VCaP (cell line): Measurements from ENCODE around the gene CYTH1.

ENCODE experiments used
- H3K27ac ChIP-seq: fragments of 450-650 bp; 2 replicates; pipeline ENCODE4 v1.5.1; 2017
- TF ChIP-seq, protein P1 (sequence below): fragments of 450-650 bp; conservative IDR thresholded peaks from 2 replicates; pipeline ENCODE4 v1.5.1; 2017; ENCODE audit warnings: mild to moderate bottlenecking, moderate library complexity

The CYTH1 gene

DNA sequence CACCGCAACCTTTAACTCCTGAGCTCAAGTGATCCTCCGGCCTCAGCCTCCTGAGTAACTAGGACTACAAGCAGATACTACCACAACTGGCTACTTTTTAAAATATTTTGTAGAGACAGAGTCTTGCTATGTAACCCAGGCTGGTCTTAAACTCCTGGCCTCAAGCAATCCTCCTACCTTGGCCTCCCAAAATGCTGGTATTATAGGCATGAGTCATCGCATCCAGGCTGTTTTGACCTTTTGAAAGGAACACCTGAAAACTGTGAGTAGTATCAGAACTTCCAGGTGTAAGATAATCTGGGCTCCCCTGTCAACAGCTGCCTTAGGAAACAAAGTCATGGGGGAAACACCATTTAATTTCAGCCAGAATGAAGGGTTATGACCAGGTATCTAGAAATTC is 77.5 kb downstream of the CYTH1 start:
- H3K27ac ChIP-seq = no peak overlapping the region
- TF ChIP-seq, protein P1, sequence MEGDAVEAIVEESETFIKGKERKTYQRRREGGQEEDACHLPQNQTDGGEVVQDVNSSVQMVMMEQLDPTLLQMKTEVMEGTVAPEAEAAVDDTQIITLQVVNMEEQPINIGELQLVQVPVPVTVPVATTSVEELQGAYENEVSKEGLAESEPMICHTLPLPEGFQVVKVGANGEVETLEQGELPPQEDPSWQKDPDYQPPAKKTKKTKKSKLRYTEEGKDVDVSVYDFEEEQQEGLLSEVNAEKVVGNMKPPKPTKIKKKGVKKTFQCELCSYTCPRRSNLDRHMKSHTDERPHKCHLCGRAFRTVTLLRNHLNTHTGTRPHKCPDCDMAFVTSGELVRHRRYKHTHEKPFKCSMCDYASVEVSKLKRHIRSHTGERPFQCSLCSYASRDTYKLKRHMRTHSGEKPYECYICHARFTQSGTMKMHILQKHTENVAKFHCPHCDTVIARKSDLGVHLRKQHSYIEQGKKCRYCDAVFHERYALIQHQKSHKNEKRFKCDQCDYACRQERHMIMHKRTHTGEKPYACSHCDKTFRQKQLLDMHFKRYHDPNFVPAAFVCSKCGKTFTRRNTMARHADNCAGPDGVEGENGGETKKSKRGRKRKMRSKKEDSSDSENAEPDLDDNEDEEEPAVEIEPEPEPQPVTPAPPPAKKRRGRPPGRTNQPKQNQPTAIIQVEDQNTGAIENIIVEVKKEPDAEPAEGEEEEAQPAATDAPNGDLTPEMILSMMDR = no peak

DNA sequence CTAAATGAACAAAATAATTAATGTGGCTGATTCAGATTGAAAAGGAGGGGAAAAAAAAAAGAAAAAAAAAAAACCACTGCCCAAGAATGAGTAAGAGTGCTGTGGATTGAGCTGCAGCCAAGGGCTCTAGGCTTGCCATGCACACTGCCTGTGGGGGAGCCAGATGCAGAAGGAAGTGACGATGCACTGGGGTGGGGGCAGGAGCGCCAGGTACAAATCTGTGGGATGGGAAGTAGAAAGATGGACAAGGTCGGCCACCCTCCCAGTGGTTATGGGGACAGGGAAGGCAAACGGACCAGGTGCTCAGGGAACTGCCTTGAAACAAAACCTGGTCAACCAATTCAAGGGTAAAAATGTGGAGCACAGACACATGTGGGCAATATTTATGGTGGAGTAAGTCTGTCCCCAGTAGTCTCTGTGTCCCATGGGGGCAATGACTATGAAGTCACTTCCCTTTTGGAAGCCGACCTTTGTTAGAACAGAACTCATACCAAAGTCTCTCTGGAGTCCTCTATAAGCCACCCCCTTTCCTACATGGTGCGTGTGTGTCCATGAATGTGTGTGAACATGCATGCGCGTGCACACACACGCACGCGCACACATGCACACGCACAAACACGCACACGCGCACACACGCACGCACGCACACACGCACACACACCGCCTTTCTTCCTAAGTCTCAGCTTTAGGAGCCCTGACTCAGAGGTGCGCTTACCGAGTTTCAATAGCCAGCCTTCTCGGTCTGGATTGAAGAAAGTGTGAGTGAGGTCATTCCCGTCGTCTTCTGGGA is 84.3 kb downstream of the CYTH1 start:
- TF ChIP-seq, protein P1 = no peak
- H3K27ac ChIP-seq = no peak overlapping the region

DNA sequence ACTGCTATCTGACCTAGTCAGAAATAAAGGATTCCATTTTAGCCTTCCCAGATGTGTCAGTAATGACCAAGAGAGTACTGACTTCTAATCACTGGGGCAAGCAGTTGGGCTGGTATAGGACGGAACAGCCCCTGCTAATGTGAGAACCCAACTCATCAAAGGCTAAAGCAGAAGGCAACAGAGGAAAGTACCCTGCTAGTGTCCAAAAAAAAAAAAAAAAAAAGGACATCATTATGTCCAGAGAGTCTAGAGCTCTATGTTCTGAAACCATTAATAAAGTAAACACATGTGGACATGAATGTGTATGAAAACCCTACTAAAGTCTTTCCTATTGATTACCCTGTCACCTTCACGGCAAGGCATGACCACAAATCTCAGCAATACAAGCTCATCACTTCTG is 85.0 kb downstream of the CYTH1 start:
- H3K27ac ChIP-seq = no peak overlapping the region
- TF ChIP-seq, protein P1 = no peak

DNA sequence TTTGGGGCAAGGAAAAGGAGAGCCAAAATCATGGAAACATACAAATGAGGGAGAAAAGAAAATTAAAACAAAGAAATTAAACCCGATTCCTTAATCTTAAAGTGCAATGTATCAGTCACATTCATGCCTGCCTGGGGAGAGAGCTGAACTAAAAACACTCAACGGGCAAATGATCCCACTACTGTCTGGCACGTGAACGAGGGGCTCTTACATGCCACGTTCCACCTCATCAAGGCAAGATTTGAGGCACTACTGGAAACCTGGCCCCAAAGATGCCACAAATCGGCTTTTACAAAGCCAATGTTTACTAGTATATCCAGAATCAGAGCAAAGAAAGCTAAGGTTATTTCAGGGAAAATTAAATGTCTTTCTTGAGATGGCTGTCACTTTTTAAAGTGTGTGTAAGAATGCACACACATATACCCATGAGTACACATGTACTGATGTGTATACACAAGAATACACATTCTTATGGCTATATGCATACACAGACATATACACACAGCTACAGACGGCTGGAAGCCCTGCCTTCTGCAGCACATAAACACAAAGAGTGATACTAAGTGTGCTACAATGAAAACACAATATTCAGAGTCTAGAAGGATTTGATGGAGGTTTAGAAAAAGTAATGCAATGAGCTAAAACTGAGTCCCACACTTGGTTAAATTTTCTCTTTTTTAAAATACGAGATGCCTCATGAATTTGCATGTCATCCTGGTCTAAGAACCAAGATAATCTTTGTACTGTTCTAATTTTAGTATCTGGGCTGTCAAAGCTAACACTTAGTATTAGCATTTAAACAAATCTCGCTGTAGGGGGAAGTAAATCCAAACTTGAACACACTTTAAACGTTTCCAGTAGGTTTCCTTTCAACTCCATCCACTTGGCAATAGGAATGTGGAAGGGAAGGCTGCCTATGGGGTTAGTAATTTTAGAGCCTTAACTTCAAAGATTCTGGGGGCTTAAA is 85.8 kb downstream of the CYTH1 start:
- TF ChIP-seq, protein P1 = no peak
- no peak overlapping the region for H3K27ac ChIP-seq

DNA sequence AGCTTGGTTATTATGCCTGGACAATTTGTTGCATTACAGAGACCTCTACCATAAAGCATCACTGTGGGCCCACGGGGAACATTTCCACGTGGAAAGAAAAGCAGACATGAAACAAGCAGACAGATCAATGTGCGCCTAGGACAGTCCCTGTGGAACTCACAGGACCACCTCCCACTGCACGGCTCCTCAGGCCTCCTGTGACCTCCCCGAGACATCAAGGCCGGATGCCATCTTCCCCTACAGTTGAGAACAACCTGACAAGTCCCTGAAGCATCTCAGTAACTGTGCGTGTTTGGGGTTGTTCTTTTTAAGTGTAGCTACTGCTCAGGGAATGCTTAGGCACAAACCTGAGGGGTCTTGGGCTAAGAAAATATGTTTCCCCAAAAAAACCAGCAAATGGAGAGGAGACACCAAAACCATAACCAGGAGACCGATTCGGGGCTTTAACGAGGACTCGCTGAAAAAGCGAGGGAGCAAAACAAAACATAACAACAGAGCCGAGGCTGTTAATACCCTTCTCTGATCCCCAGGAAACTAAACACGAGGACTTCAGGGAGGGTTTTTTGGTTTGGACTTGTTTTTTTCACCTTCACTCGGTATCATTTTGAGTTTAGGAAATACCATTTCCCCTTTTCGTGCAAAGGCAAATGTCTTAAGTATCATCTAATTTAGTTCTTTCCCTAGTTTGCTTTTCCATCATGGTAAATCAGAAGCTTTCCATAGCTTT is 87.1 kb downstream of the CYTH1 start:
- H3K27ac ChIP-seq = no peak overlapping the region

DNA sequence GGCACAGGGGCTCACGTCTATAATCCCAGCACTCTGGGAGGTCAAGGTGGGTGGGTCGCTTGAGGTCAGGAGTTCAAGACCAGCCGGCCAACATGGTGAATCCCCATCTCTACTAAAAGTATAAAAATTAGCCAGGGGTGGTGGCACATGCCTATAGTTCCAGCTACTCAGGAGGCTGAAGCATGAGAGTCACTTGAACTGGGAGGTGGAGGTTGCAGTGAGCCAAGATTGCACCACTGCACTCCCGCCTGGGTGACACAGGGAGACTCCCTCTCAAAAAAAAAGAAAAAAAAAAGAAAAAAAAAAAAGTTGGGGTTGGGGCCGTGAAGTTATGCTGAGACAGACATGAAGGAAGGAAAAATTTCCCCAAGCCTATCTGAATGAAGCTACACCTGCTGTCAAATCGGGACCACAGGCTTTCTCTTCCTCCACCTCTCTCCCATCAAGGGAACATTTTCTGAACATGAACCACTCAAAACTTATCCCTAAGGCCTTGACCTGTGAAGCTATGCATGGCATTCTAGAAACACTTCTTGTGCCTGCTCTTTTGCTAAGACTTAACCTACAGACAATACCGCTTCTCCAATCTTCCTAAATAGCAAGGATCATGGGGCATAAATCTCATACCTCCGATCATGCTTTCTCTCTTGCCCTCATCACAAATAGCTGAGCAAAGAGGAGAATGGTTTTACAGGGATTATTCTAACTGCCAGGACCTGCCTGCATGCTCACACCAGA is 88.6 kb downstream of the CYTH1 start:
- no peak overlapping the region for H3K27ac ChIP-seq
- TF ChIP-seq, protein P1 = no peak

More for the DNA sequence above, 87.1 kb downstream of the CYTH1 start:
- TF ChIP-seq, protein P1 = no peak
